ENCODE data around the gene MTHFR.

- TF ChIP-seq POLR2A (IDR thresholded peaks at IDR 0.05), result no peak
- TF ChIP-seq, protein P1, sequence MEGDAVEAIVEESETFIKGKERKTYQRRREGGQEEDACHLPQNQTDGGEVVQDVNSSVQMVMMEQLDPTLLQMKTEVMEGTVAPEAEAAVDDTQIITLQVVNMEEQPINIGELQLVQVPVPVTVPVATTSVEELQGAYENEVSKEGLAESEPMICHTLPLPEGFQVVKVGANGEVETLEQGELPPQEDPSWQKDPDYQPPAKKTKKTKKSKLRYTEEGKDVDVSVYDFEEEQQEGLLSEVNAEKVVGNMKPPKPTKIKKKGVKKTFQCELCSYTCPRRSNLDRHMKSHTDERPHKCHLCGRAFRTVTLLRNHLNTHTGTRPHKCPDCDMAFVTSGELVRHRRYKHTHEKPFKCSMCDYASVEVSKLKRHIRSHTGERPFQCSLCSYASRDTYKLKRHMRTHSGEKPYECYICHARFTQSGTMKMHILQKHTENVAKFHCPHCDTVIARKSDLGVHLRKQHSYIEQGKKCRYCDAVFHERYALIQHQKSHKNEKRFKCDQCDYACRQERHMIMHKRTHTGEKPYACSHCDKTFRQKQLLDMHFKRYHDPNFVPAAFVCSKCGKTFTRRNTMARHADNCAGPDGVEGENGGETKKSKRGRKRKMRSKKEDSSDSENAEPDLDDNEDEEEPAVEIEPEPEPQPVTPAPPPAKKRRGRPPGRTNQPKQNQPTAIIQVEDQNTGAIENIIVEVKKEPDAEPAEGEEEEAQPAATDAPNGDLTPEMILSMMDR (IDR thresholded peaks at IDR 0.05), result no peak
Observed at GRCh38 chr1:11751087-11751486, 54.7 kb downstream of the MTHFR start.

Data from gastroesophageal sphincter (tissue), 3 donors.